ENCODE measurements around the gene MPP2. TPM values are rescaled to one million over a fixed set of nuclear protein-coding genes. Genes with fewer than 3 reads are reported as not detected.

The MPP2 gene
- total and polyA plus RNA-seq, 9 of the 15 experiments (the other 6 are each of a cell fraction or from before 2014, with no cell fraction given) = 0.04 to 1.0 (median 0.24) TPM

GRCh38 chr17:43879723-43880419 lies 27.5 kb downstream of the MPP2 start (continued):
- TF ChIP-seq BDP1 (IDR thresholded peaks at IDR 0.05; ENCODE audit: insufficient read depth, insufficient read length) = no peak
- no peak for TF ChIP-seq CXXC5 (CRISPR knock-in tag; IDR thresholded peaks at IDR 0.05)
- TF ChIP-seq MYNN (IDR thresholded peaks at IDR 0.05) = no peak
- TF ChIP-seq MYNN (CRISPR knock-in tag; IDR thresholded peaks at IDR 0.05) = no peak
- no peak for TF ChIP-seq MYC (IDR thresholded peaks at IDR 0.05; ENCODE audit: low read depth, low read length)
- TF ChIP-seq MYC (CRISPR knock-in tag; IDR thresholded peaks at IDR 0.05; ENCODE audit: borderline replicate concordance, low read depth) = no peak

GRCh38 chr17:43878260-43879175 lies 28.8 kb downstream of the MPP2 start:
- intact Hi-C loops (cut with micrococcal nuclease) = loop anchor here (2.0 kb wide), 1 partner anchor 116 kb away; no protein-coding TSS in a partner anchor
- in situ Hi-C loops (cut with MboI) = no loop called here
- H3K4me1 ChIP-seq (replicated peaks in 1 of 2; ENCODE audit: control insufficient read depth in 2 of 2, insufficient read depth in 2 of 2, low read length in 2 of 2) = peaks cover 0 to 33% of the 10 kb centered on the region in 2 experiments; a peak in 3 of 5 replicates
- ChIA-PET CTCF (ENCODE audit: low intra/inter-chr PET ratio) (interaction anchor here (0.6 to 1.2 kb wide), 6 partner anchors 32 to 473 kb away, joined by 3 to 4 read pairs (median 3); no protein-coding TSS in a partner anchor), POLR2A (interaction anchor here (0.5 to 1.2 kb wide), 3 partner anchors 20 to 474 kb away, joined by 3 to 4 read pairs (median 3); no protein-coding TSS in a partner anchor)
- ATAC-seq = peak; percentile 95
- H3K27ac ChIP-seq (ENCODE audit: extremely low read depth, low read depth, low read length) = no peak overlapping the region
- H2AFZ ChIP-seq (ENCODE audit: low read depth, low read length) = peak overlapping the region; percentile 48
- no peaks in the 10 kb centered on the region for H3K9me1 ChIP-seq (ENCODE audit: control insufficient read depth, insufficient read depth, low read length)
- no peaks in the 10 kb centered on the region; the same call in 1 of the 2 replicates for H4K20me1 ChIP-seq (replicated peaks; ENCODE audit: control insufficient read depth, insufficient read depth, low read length)
- no peak overlapping the region for H3K4me3 ChIP-seq
- H3K79me2 ChIP-seq (ENCODE audit: control insufficient read depth, insufficient read depth, low read length) = no peaks in the 10 kb centered on the region
- peak; percentile 89 for FAIRE-seq
- H3K9me3 ChIP-seq (replicated peaks; ENCODE audit: control insufficient read depth, insufficient read depth, low read depth, low read length) = no peaks in the 10 kb centered on the region
- 3% methylated on average over 11 of the region's 13 CpGs for WGBS (ENCODE audit: insufficient coverage, low coverage, missing lambda C conversion rate)
- H3K4me2 ChIP-seq (ENCODE audit: insufficient read depth, low read length) = no peak overlapping the region
- H3K9ac ChIP-seq (ENCODE audit: insufficient read depth in 1 of 2, low read depth in 2 of 2, low read length in 2 of 2) = peak overlapping the region in 1 of 2 experiments; percentile 57; a peak in 2 of 4 replicates
- peaks cover 2 to 19% of the 10 kb centered on the region in 2 experiments; a peak in 2 of 5 replicates for H3K27me3 ChIP-seq (ENCODE audit: control insufficient read depth in 2 of 2, insufficient read depth in 2 of 2, low read length in 2 of 2)
- peak; percentile 82 to 89 (median 86) for DNase-seq (ENCODE audit: extremely low read depth in 1 of 4, low spot score in 3 of 4)
- H3K36me3 ChIP-seq (ENCODE audit: control insufficient read depth, insufficient read depth, low read length) = no peaks in the 10 kb centered on the region
- no TSS peak for BruUV-seq (replicated peaks)
- no peak for TF ChIP-seq NONO (IDR thresholded peaks at IDR 0.05; ENCODE audit: low read depth in 2 of 2, low read length in 1 of 2)
- peak; percentile 60; the same call in 1 of the 2 replicates for TF ChIP-seq ZC3H11A (IDR thresholded peaks at IDR 0.05; ENCODE audit: low read depth, low read length)
- TF ChIP-seq ZNF316 (IDR thresholded peaks at IDR 0.05) = peak; percentile 53; the same call in 1 of the 2 replicates
- TF ChIP-seq TEAD1 (CRISPR knock-in tag; IDR thresholded peaks at IDR 0.05) = peak in 1 of 2 experiments; percentile 95; a peak in 1 of 4 replicates
- TF ChIP-seq, protein P1, sequence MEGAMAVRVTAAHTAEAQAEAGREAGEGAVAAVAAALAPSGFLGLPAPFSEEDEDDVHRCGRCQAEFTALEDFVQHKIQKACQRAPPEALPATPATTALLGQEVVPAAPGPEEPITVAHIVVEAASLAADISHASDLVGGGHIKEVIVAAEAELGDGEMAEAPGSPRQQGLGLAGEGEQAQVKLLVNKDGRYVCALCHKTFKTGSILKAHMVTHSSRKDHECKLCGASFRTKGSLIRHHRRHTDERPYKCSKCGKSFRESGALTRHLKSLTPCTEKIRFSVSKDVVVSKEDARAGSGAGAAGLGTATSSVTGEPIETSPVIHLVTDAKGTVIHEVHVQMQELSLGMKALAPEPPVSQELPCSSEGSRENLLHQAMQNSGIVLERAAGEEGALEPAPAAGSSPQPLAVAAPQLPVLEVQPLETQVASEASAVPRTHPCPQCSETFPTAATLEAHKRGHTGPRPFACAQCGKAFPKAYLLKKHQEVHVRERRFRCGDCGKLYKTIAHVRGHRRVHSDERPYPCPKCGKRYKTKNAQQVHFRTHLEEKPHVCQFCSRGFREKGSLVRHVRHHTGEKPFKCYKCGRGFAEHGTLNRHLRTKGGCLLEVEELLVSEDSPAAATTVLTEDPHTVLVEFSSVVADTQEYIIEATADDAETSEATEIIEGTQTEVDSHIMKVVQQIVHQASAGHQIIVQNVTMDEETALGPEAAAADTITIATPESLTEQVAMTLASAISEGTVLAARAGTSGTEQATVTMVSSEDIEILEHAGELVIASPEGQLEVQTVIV (CRISPR knock-in tag; IDR thresholded peaks at IDR 0.05; ENCODE audit: borderline replicate concordance) = no peak
- TF ChIP-seq NCOA6 (IDR thresholded peaks at IDR 0.05) = no peak
- TF ChIP-seq SMC3 (conservative IDR thresholded peaks at IDR 0.05; ENCODE audit: insufficient read depth, low read depth, low read length) = peak; percentile 89
- 0 out of 2 replicates have a peak, but pooled peaks have one; percentile 30 for TF ChIP-seq GABPB1 (CRISPR knock-in tag; IDR thresholded peaks at IDR 0.05)
- TF ChIP-seq PTRF (tag; IDR thresholded peaks at IDR 0.05) = no peak
- TF ChIP-seq CHD2 (IDR thresholded peaks at IDR 0.05; ENCODE audit: low read depth, low read length) = no peak
- peak; percentile 56; the same call in 1 of the 2 replicates for TF ChIP-seq RB1 (IDR thresholded peaks at IDR 0.05; ENCODE audit: low read depth)

All from K562 (cell line).